ENCODE measurements around the gene APH1A. TPM values are rescaled to one million over a fixed set of nuclear protein-coding genes. Genes with fewer than 3 reads are reported as not detected.

APH1A gene
- total and polyA plus RNA-seq, 9 of the 15 experiments (the other 6 are each of a cell fraction or from before 2014, with no cell fraction given): 5.6 to 123 (median 77.0) TPM

GRCh38 chr1:150234309-150234565 lies 34.6 kb downstream of the APH1A start (continued):
- TF ChIP-seq TCF15 (CRISPR knock-in tag; IDR thresholded peaks at IDR 0.05) (0 out of 2 replicates have a peak, but pooled peaks have one; percentile 39), EP400 (IDR thresholded peaks at IDR 0.05) (peak; percentile 28; the same call in 1 of the 2 replicates), CXXC5 (CRISPR knock-in tag; IDR thresholded peaks at IDR 0.05) (no peak), ZNF316 (IDR thresholded peaks at IDR 0.05) (no peak), ZNF384 (IDR thresholded peaks at IDR 0.05; ENCODE audit: low read depth, low read length) (peak; percentile 78)

GRCh38 chr1:150233359-150234308 lies 35.2 kb downstream of the APH1A start:
- DNase-seq (ENCODE audit: extremely low read depth in 1 of 4, low spot score in 3 of 4): peak in 1 of 4 experiments; percentile 33
- Histone ChIP-seq H3K9me1 (ENCODE audit: control insufficient read depth, insufficient read depth, low read length) (no peaks in the 10 kb centered on the region), H4K20me1 (replicated peaks; ENCODE audit: control insufficient read depth, insufficient read depth, low read length) (no peaks in the 10 kb centered on the region; the same call in 1 of the 2 replicates), H3K36me3 (ENCODE audit: control insufficient read depth, insufficient read depth, low read length) (peaks cover 35% of the 10 kb centered on the region), H3K4me1 (replicated peaks in 1 of 2; ENCODE audit: control insufficient read depth in 2 of 2, insufficient read depth in 2 of 2, low read length in 2 of 2) (peaks cover 13 to 16% of the 10 kb centered on the region in 2 experiments; a peak in 4 of 5 replicates), H3K9me3 (replicated peaks; ENCODE audit: control insufficient read depth, insufficient read depth, low read depth, low read length) (no peaks in the 10 kb centered on the region), H3K27me3 (ENCODE audit: control insufficient read depth in 2 of 2, insufficient read depth in 2 of 2, low read length in 2 of 2) (no peaks in the 10 kb centered on the region), H2AFZ (ENCODE audit: low read depth, low read length) (peak overlapping the region; percentile 52), H3K4me3 (peak overlapping the region; percentile 95), H3K27ac (ENCODE audit: extremely low read depth, low read depth, low read length) (peak overlapping the region; percentile 95), H3K4me2 (ENCODE audit: insufficient read depth, low read length) (peak overlapping the region; percentile 89), H3K9ac (ENCODE audit: insufficient read depth in 1 of 2, low read depth in 2 of 2, low read length in 2 of 2) (peak overlapping the region; percentile 86 to 97; a peak in 3 of 4 replicates), H3K79me2 (ENCODE audit: control insufficient read depth, insufficient read depth, low read length) (peaks cover 64% of the 10 kb centered on the region)
- ChIA-PET POLR2A (interaction anchor here (0.9 to 2.2 kb wide), 8 partner anchors 8 to 72 kb away, joined by 3 to 9 read pairs (median 4); no protein-coding TSS in a partner anchor), CTCF (ENCODE audit: low intra/inter-chr PET ratio) (interaction anchor here (0.7 kb wide), 1 partner anchor 168 kb away, joined by 3 read pairs; no protein-coding TSS in a partner anchor)
- intact Hi-C loops (cut with micrococcal nuclease) (no loop called here), in situ Hi-C loops (cut with MboI) (no loop called here)
- no TSS peak for BruUV-seq (replicated peaks)
- 1% methylated on average over 15 of the region's 15 CpGs for WGBS (ENCODE audit: insufficient coverage, low coverage, missing lambda C conversion rate)
- no peak for FAIRE-seq
- no peak for ATAC-seq
- TF ChIP-seq ZNF124 (CRISPR knock-in tag; IDR thresholded peaks at IDR 0.05) (no peak), REST (IDR thresholded peaks at IDR 0.05; ENCODE audit: borderline replicate concordance) (no peak), REST (CRISPR knock-in tag; IDR thresholded peaks at IDR 0.05; ENCODE audit: low read depth) (no peak), CHAMP1 (IDR thresholded peaks at IDR 0.05) (no peak)

Measured in K562 (cell line).